Stimulated activated CD4-positive, alpha-beta T cell treated with anti-CD3 and anti-CD28 coated beads, Interleukin-15, amount 100 ng/mL, for 24 hours (primary cell): ENCODE results near the gene PDE9A.
"Not testable (repeated sequence)": the region's sequence is repeated elsewhere in the genome, so short reads cannot be mapped to it uniquely, and the experiment has no call there.

Source experiments
- DNase-seq: peaks from one replicate; pipeline ENCODE4 v3.0.0-alpha.2; 2020

PDE9A gene

GRCh38 chr21:42716074-42716473 lies 62.7 kb downstream of the PDE9A start:
- DNase-seq: no peak

- DNase-seq: not testable (repeated sequence)
Measured at GRCh38 chr21:42720484-42720883, 67.1 kb downstream of the PDE9A start.

- no peak for DNase-seq
Measured at GRCh38 chr21:42721341-42721824, 68.0 kb downstream of the PDE9A start.

- no peak for DNase-seq
Measured at GRCh38 chr21:42722153-42722552, 68.7 kb downstream of the PDE9A start.

GRCh38 chr21:42722808-42723473 lies 69.5 kb downstream of the PDE9A start:
- no peak for DNase-seq

- no peak for DNase-seq
Measured at GRCh38 chr21:42724226-42724920, 71.0 kb downstream of the PDE9A start.

- no peak for DNase-seq
Measured at GRCh38 chr21:42725416-42725930, 72.1 kb downstream of the PDE9A start.

- no peak for DNase-seq
Measured at GRCh38 chr21:42731264-42732032, 78.0 kb downstream of the PDE9A start.

GRCh38 chr21:42732033-42732410 lies 78.6 kb downstream of the PDE9A start:
- no peak for DNase-seq

GRCh38 chr21:42733037-42733627 lies 79.7 kb downstream of the PDE9A start:
- no peak for DNase-seq

GRCh38 chr21:42733874-42734273 lies 80.5 kb downstream of the PDE9A start:
- no peak for DNase-seq

- DNase-seq: no peak
Measured at GRCh38 chr21:42734323-42734971, 81.0 kb downstream of the PDE9A start.

GRCh38 chr21:42735061-42735460 lies 81.6 kb downstream of the PDE9A start:
- DNase-seq: no peak

- no peak for DNase-seq
Measured at GRCh38 chr21:42735944-42736343, 82.5 kb downstream of the PDE9A start.

GRCh38 chr21:42736646-42737350 lies 83.4 kb downstream of the PDE9A start:
- no peak for DNase-seq

- no peak for DNase-seq
Measured at GRCh38 chr21:42737951-42738590, 84.7 kb downstream of the PDE9A start.

- no peak for DNase-seq
Measured at GRCh38 chr21:42739061-42739931, 85.9 kb downstream of the PDE9A start.

- no peak for DNase-seq
Measured at GRCh38 chr21:42740405-42740909, 87.0 kb downstream of the PDE9A start.

GRCh38 chr21:42741066-42741465 lies 87.6 kb downstream of the PDE9A start:
- DNase-seq: no peak
